GM10266 (cell line): ENCODE measurements around the gene ABCB1.

Source experiments
- DNase-seq: peaks from one replicate; pipeline ENCODE4 v3.0.0; 2012; ENCODE audit errors: extremely low spot score
- CTCF ChIP-seq: IDR thresholded peaks from 2 replicates; pipeline ENCODE4 v1.5.1; 2012; ENCODE audit warnings: mild to moderate bottlenecking, low read depth; ENCODE audit not compliant: control insufficient read depth, insufficient read depth; ENCODE audit errors: missing control alignments

Gene ABCB1

GRCh38 chr7:87598234-87599009, 2.3 kb downstream of the ABCB1 start:
- TF ChIP-seq CTCF = no peak
- no peak for DNase-seq

- no peak for DNase-seq
- TF ChIP-seq CTCF = no peak
Measured at GRCh38 chr7:87596696-87597095, 4.0 kb downstream of the ABCB1 start.

- no peak for DNase-seq
- no peak for TF ChIP-seq CTCF
Measured at GRCh38 chr7:87596136-87596535, 4.5 kb downstream of the ABCB1 start.

GRCh38 chr7:87592300-87592699, 8.4 kb downstream of the ABCB1 start:
- no peak for TF ChIP-seq CTCF
- no peak for DNase-seq

GRCh38 chr7:87591211-87591610, 9.5 kb downstream of the ABCB1 start:
- DNase-seq = no peak
- TF ChIP-seq CTCF = no peak

- TF ChIP-seq CTCF = no peak
- no peak for DNase-seq
Measured at GRCh38 chr7:87590578-87590977, 10.1 kb downstream of the ABCB1 start.

- DNase-seq = no peak
- TF ChIP-seq CTCF = no peak
Measured at GRCh38 chr7:87589631-87590030, 11.1 kb downstream of the ABCB1 start.
